ENCODE data around the gene GOT1. TPM values are rescaled to one million over a fixed set of nuclear protein-coding genes. Genes with fewer than 3 reads are reported as not detected.

The GOT1 gene
- total and polyA plus RNA-seq, 2 experiments from 2014 or later: 39.6 to 62.7 TPM

DNA sequence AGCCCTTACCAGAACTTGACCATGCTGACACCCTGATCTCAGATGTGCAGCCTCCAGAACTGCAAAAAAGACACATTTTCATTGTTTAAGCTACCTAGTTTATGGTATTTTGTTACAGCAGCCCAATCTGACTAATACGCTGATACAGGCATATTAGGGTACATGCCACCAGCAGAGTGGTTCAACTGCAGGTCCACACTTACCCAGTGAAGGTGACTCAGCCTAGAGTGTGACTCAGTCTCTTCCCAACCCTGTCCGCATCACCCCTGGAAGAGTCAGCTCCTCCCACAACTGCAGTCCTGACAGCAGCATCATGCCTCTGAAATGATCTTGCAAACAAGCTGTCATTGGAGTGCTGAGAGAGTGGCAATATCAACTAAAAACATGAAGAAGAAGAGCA, 30.8 kb upstream of the GOT1 start:
- H3K9me2 ChIP-seq (ENCODE audit: insufficient read depth): no peaks in the 10 kb centered on the region
- no peaks in the 10 kb centered on the region for H3K9me3 ChIP-seq (ENCODE audit: low read depth)
- H3K36me3 ChIP-seq (ENCODE audit: low read depth): no peaks in the 10 kb centered on the region
- no peaks in the 10 kb centered on the region for H3K79me2 ChIP-seq (ENCODE audit: insufficient read depth)
- H4K20me1 ChIP-seq (ENCODE audit: insufficient read depth): no peaks in the 10 kb centered on the region
- H3F3A ChIP-seq (ENCODE audit: insufficient read depth): no peaks in the 10 kb centered on the region
- H3K4me3 ChIP-seq: no peak overlapping the region
- peak; percentile 67 for DNase-seq
- WGBS, 2 experiments (ENCODE audit: low coverage in 1 of 2, low lambda C conversion rate in 2 of 2, missing lambda C conversion rate in 2 of 2): 50 to 51% methylated on average over 2 of the region's 2 CpGs
- H2AFZ ChIP-seq: no peak overlapping the region
- no peak overlapping the region for H3K9ac ChIP-seq
- no peak for TF ChIP-seq EZH2 (IDR thresholded peaks at IDR 0.05; ENCODE audit: insufficient read depth, poor library complexity, severe bottlenecking)
- H3K4me1 ChIP-seq (ENCODE audit: insufficient read depth): no peaks in the 10 kb centered on the region
- H3K4me2 ChIP-seq (ENCODE audit: unreplicated experiment): no peak overlapping the region
- peaks cover 10% of the 10 kb centered on the region; the same call in 1 of the 2 replicates for H3K27me3 ChIP-seq (replicated peaks; ENCODE audit: insufficient read depth)
- H3K27ac ChIP-seq: no peak overlapping the region
- in situ Hi-C loops (cut with MboI): no loop called here

DNA sequence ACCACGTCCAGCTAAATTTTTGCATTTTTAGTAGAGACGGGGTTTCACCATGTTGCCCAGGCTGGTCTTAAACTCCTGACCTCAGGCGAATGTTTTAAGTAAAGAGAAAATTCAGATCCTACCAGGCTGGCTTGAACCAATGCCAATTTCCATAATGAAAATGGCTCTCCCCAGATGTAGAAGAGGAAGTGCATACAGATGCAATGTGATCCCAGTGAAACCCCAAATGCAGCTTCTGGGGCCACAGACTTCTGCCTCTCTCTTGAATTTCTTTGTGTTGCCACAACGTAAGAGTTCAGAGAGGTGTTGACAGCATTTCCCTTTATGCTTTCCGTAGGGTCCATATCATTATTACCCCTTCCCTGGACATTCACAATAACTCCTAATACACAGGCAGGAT, 29.6 kb upstream of the GOT1 start:
- H3K4me2 ChIP-seq (ENCODE audit: unreplicated experiment): no peak overlapping the region
- in situ Hi-C loops (cut with MboI): no loop called here
- H3K9me3 ChIP-seq (ENCODE audit: low read depth): no peaks in the 10 kb centered on the region
- DNase-seq: no peak
- H3K4me3 ChIP-seq: no peak overlapping the region
- no peak overlapping the region for H3K9ac ChIP-seq
- H3K79me2 ChIP-seq (ENCODE audit: insufficient read depth): no peaks in the 10 kb centered on the region
- no peak overlapping the region for H3K27ac ChIP-seq
- no peaks in the 10 kb centered on the region for H3K9me2 ChIP-seq (ENCODE audit: insufficient read depth)
- no peaks in the 10 kb centered on the region for H3F3A ChIP-seq (ENCODE audit: insufficient read depth)
- no peaks in the 10 kb centered on the region for H4K20me1 ChIP-seq (ENCODE audit: insufficient read depth)
- H3K4me1 ChIP-seq (ENCODE audit: insufficient read depth): no peaks in the 10 kb centered on the region
- H3K27me3 ChIP-seq (replicated peaks; ENCODE audit: insufficient read depth): peaks cover 16% of the 10 kb centered on the region; the same call in 1 of the 2 replicates
- H2AFZ ChIP-seq: no peak overlapping the region
- 22 to 23% methylated on average over 5 of the region's 5 CpGs for WGBS, 2 experiments (ENCODE audit: low coverage in 1 of 2, low lambda C conversion rate in 2 of 2, missing lambda C conversion rate in 2 of 2)
- TF ChIP-seq EZH2 (IDR thresholded peaks at IDR 0.05; ENCODE audit: insufficient read depth, poor library complexity, severe bottlenecking): no peak
- no peak for TF ChIP-seq EZH2phosphoT487 (IDR thresholded peaks at IDR 0.05; ENCODE audit: insufficient read depth, low read depth)
- H3K36me3 ChIP-seq (ENCODE audit: low read depth): no peaks in the 10 kb centered on the region

DNA sequence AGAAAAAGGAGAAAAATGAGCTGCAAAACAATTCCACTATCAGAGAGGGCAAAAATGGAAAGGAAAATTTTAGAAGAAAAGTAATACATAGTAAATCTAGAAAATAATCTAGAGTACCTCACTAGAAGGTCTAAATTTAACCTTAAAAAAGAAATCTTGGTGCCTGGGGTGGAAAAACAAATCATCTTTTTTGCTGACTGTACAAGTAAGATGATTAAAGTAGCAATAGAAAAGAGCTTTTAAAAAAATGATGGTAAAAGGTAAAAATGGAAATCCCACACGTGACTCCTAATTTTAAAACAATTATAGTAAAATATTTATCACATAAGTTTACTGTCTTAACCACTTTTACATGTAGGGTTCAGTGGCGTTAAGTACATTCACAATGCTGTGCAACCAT, 28.8 kb upstream of the GOT1 start:
- H2AFZ ChIP-seq: no peak overlapping the region
- H3K4me2 ChIP-seq (ENCODE audit: unreplicated experiment): no peak overlapping the region
- H3K4me3 ChIP-seq: no peak overlapping the region
- H3F3A ChIP-seq (ENCODE audit: insufficient read depth): no peaks in the 10 kb centered on the region
- TF ChIP-seq EZH2 (IDR thresholded peaks at IDR 0.05; ENCODE audit: insufficient read depth, poor library complexity, severe bottlenecking) (no peak), EZH2phosphoT487 (IDR thresholded peaks at IDR 0.05; ENCODE audit: insufficient read depth, low read depth) (no peak)
- H4K20me1 ChIP-seq (ENCODE audit: insufficient read depth): no peaks in the 10 kb centered on the region
- no peaks in the 10 kb centered on the region for H3K36me3 ChIP-seq (ENCODE audit: low read depth)
- WGBS, 2 experiments (ENCODE audit: low coverage in 1 of 2, low lambda C conversion rate in 2 of 2, missing lambda C conversion rate in 2 of 2): 45% methylated on average over 2 of the region's 2 CpGs
- H3K4me1 ChIP-seq (ENCODE audit: insufficient read depth): no peaks in the 10 kb centered on the region
- H3K9ac ChIP-seq: no peak overlapping the region
- in situ Hi-C loops (cut with MboI): no loop called here
- no peak overlapping the region for H3K27ac ChIP-seq
- no peaks in the 10 kb centered on the region for H3K9me2 ChIP-seq (ENCODE audit: insufficient read depth)
- H3K79me2 ChIP-seq (ENCODE audit: insufficient read depth): no peaks in the 10 kb centered on the region
- peaks cover 22% of the 10 kb centered on the region; the same call in 1 of the 2 replicates for H3K27me3 ChIP-seq (replicated peaks; ENCODE audit: insufficient read depth)
- no peaks in the 10 kb centered on the region for H3K9me3 ChIP-seq (ENCODE audit: low read depth)
- no peak for DNase-seq

DNA sequence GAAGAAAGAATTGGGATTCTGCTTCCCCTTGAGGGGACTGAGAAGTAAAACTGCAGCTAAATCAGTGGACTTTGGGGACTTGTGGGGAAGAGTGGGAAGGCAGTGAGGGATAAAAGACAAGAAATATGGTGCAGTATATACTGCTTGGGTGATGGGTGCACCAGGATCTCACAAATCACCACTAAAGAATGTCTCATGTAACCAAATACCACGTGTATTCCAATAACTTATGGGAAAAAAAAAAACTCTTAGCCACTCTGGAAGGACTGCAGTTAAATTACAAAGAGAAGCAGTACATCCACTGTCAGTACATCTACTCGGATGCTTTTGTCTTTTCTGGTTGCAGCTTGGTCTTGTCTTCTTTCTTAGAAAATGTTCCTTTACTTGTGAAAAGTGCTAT, 27.4 kb upstream of the GOT1 start:
- no peaks in the 10 kb centered on the region for H3K36me3 ChIP-seq (ENCODE audit: low read depth)
- H3K9ac ChIP-seq: no peak overlapping the region
- WGBS, 2 experiments (ENCODE audit: low coverage in 1 of 2, low lambda C conversion rate in 2 of 2, missing lambda C conversion rate in 2 of 2): 37 to 38% methylated on average over 2 of the region's 2 CpGs
- peak; percentile 24 for DNase-seq
- H3K4me1 ChIP-seq (ENCODE audit: insufficient read depth): no peaks in the 10 kb centered on the region
- no peaks in the 10 kb centered on the region for H3K9me2 ChIP-seq (ENCODE audit: insufficient read depth)
- no peaks in the 10 kb centered on the region for H3K9me3 ChIP-seq (ENCODE audit: low read depth)
- no peaks in the 10 kb centered on the region for H3F3A ChIP-seq (ENCODE audit: insufficient read depth)
- no peaks in the 10 kb centered on the region for H3K79me2 ChIP-seq (ENCODE audit: insufficient read depth)
- H3K4me3 ChIP-seq: no peak overlapping the region
- H3K4me2 ChIP-seq (ENCODE audit: unreplicated experiment): no peak overlapping the region
- no peak overlapping the region for H2AFZ ChIP-seq
- in situ Hi-C loops (cut with MboI): no loop called here
- H4K20me1 ChIP-seq (ENCODE audit: insufficient read depth): no peaks in the 10 kb centered on the region
- H3K27ac ChIP-seq: no peak overlapping the region
- TF ChIP-seq EZH2 (IDR thresholded peaks at IDR 0.05; ENCODE audit: insufficient read depth, poor library complexity, severe bottlenecking): no peak
- TF ChIP-seq EZH2phosphoT487 (IDR thresholded peaks at IDR 0.05; ENCODE audit: insufficient read depth, low read depth): no peak
- H3K27me3 ChIP-seq (replicated peaks; ENCODE audit: insufficient read depth): peaks cover 34% of the 10 kb centered on the region

DNA sequence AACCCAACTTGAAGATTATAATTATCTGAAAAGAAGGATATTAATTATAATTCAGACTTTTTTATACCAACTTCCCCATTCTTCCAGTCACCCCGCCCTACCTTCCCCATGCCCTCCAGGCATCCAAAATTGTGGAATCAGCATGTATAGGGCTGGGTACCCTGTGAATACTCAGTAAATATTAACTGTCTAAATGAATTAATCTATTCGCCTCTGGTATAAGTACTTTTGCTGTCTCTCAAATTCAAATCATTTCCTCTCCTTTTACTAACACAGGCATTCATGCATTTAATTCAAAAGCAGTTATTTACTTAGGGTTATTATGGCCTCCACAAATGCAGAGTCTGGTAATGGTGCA, 26.5 kb upstream of the GOT1 start:
- no peaks in the 10 kb centered on the region for H3K79me2 ChIP-seq (ENCODE audit: insufficient read depth)
- no peaks in the 10 kb centered on the region for H3K4me1 ChIP-seq (ENCODE audit: insufficient read depth)
- H2AFZ ChIP-seq: no peak overlapping the region
- no peak overlapping the region for H3K9ac ChIP-seq
- no peak overlapping the region for H3K4me2 ChIP-seq (ENCODE audit: unreplicated experiment)
- in situ Hi-C loops (cut with MboI): no loop called here
- H3K9me2 ChIP-seq (ENCODE audit: insufficient read depth): no peaks in the 10 kb centered on the region
- no peak overlapping the region for H3K27ac ChIP-seq
- H3K27me3 ChIP-seq (replicated peaks; ENCODE audit: insufficient read depth): peaks cover 43% of the 10 kb centered on the region
- WGBS, 2 experiments (ENCODE audit: low coverage in 1 of 2, low lambda C conversion rate in 2 of 2, missing lambda C conversion rate in 2 of 2): 49 to 51% methylated on average over 2 of the region's 2 CpGs
- no peak overlapping the region for H3K4me3 ChIP-seq
- TF ChIP-seq EZH2 (IDR thresholded peaks at IDR 0.05; ENCODE audit: insufficient read depth, poor library complexity, severe bottlenecking) (no peak), EZH2phosphoT487 (IDR thresholded peaks at IDR 0.05; ENCODE audit: insufficient read depth, low read depth) (no peak)
- DNase-seq: no peak
- H3F3A ChIP-seq (ENCODE audit: insufficient read depth): no peaks in the 10 kb centered on the region
- no peaks in the 10 kb centered on the region for H3K9me3 ChIP-seq (ENCODE audit: low read depth)
- no peaks in the 10 kb centered on the region for H3K36me3 ChIP-seq (ENCODE audit: low read depth)
- H4K20me1 ChIP-seq (ENCODE audit: insufficient read depth): no peaks in the 10 kb centered on the region

Data from GM23248 (cell line).